ENCODE results near the gene SELENON. TPM values are rescaled to one million over a fixed set of nuclear protein-coding genes. Genes with fewer than 3 reads are reported as not detected.

Gene SELENON
- total and polyA plus RNA-seq, 9 of the 15 experiments (the other 6 are each of a cell fraction or from before 2014, with no cell fraction given) = 0.43 to 26.7 (median 7.0) TPM

DNA sequence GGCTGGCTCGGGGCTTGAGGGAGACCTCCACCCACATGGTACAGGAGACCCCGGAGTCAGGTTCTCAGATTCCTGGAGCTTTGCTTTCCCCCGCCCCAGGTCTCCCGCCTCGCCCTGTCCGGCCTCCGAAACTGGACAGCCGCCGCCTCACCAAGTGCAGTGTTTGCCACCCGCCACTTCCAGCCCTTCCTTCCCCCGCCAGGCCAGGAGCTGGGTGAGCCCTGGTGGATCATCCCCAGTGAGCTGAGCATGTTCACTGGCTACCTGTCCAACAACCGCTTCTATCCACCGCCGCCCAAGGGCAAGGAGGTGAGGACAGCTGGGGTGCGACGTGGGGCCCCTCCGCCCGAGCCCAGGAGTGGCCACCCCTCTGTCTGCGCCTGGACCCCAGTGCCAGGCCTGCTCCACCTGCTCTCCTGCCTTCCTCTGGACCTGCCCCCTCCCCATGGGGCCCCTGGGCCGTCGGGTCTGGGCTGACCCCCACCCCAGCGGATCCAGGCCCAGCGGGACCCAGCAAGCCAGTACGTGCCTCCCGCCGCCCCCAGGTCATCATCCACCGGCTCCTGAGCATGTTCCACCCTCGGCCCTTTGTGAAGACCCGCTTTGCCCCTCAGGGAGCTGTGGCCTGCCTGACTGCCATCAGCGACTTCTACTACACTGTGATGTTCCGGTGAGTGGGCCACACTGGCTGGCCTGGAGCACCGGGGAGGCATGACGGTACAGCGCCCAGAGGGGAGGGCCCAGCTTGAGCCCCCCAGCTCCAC, 8.7 kb downstream of the SELENON start:
- Histone ChIP-seq H3K4me3 (no peak overlapping the region), H3K4me1 (replicated peaks in 1 of 2; ENCODE audit: control insufficient read depth in 2 of 2, insufficient read depth in 2 of 2, low read length in 2 of 2) (peaks cover 2 to 44% of the 10 kb centered on the region in 2 experiments; a peak in 3 of 5 replicates), H4K20me1 (replicated peaks; ENCODE audit: control insufficient read depth, insufficient read depth, low read length) (peaks cover 4% of the 10 kb centered on the region; the same call in 1 of the 2 replicates), H3K36me3 (ENCODE audit: control insufficient read depth, insufficient read depth, low read length) (no peaks in the 10 kb centered on the region), H3K9ac (ENCODE audit: insufficient read depth in 1 of 2, low read depth in 2 of 2, low read length in 2 of 2) (0 out of 4 replicates have a peak overlapping the region, but pooled peaks of 1 of the 2 experiments have one; percentile 20), H3K4me2 (ENCODE audit: insufficient read depth, low read length) (no peak overlapping the region), H3K27ac (ENCODE audit: extremely low read depth, low read depth, low read length) (no peak overlapping the region), H3K9me3 (replicated peaks; ENCODE audit: control insufficient read depth, insufficient read depth, low read depth, low read length) (no peaks in the 10 kb centered on the region), H3K27me3 (ENCODE audit: control insufficient read depth in 2 of 2, insufficient read depth in 2 of 2, low read length in 2 of 2) (no peaks in the 10 kb centered on the region), H2AFZ (ENCODE audit: low read depth, low read length) (no peak overlapping the region), H3K79me2 (ENCODE audit: control insufficient read depth, insufficient read depth, low read length) (no peaks in the 10 kb centered on the region), H3K9me1 (ENCODE audit: control insufficient read depth, insufficient read depth, low read length) (no peaks in the 10 kb centered on the region)
- CTCF ChIA-PET (ENCODE audit: low intra/inter-chr PET ratio) = no interaction called here
- ATAC-seq = no peak
- no peak for DNase-seq (ENCODE audit: extremely low read depth in 1 of 4, low spot score in 3 of 4)
- WGBS (ENCODE audit: insufficient coverage, low coverage, missing lambda C conversion rate) = 83% methylated on average over 28 of the region's 34 CpGs
- POLR2A ChIA-PET = interaction anchor here (0.5 to 2.2 kb wide), 6 partner anchors 10 to 561 kb away, joined by 3 to 12 read pairs (median 3); partner anchors contain the start of genes MTFR1L and RSRP1
- no peak for TF ChIP-seq TARDBP (IDR thresholded peaks at IDR 0.05)
- TF ChIP-seq RFX7 (CRISPR knock-in tag; IDR thresholded peaks at IDR 0.05) = no peak
- TF ChIP-seq POLR2G (IDR thresholded peaks at IDR 0.05; ENCODE audit: low read depth, low read length) = peak; percentile 13; the same call in 1 of the 2 replicates
- in situ Hi-C loops (cut with MboI) = no loop called here
- intact Hi-C loops (cut with micrococcal nuclease) = no loop called here
- no peak for FAIRE-seq
- no TSS peak for BruUV-seq (replicated peaks)

DNA sequence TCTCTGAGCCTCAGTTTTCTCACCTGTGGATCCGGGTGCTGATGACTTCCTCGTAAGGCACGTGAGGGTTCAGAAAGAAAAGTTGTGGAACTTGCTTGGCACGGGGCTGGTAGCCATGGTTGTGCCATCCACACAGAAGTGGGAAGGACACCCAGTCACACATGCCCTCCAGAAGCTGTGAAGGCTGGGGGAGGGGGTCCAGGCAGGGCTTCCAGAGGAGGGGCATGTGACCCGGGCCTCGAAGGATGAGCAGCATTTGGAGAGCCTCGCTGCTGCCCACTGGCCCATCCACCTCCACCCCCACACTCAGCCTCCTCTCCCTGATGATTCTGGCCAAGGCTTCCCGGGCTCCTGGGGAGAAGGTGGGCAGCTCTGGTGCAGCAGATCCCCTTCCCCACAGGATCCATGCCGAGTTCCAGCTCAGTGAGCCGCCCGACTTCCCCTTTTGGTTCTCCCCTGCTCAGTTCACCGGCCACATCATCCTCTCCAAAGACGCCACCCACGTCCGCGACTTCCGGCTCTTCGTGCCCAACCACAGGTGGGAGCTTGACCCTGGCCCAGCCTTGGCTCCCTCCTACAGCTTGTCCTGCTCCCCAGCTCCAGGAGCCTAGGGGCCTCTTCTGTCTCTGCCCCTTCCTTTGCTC, 9.4 kb downstream of the SELENON start:
- Histone ChIP-seq H3K4me3 (no peak overlapping the region), H3K9me3 (replicated peaks; ENCODE audit: control insufficient read depth, insufficient read depth, low read depth, low read length) (no peaks in the 10 kb centered on the region), H3K9me1 (ENCODE audit: control insufficient read depth, insufficient read depth, low read length) (no peaks in the 10 kb centered on the region), H3K36me3 (ENCODE audit: control insufficient read depth, insufficient read depth, low read length) (no peaks in the 10 kb centered on the region), H3K4me2 (ENCODE audit: insufficient read depth, low read length) (no peak overlapping the region), H3K27ac (ENCODE audit: extremely low read depth, low read depth, low read length) (no peak overlapping the region), H3K9ac (ENCODE audit: insufficient read depth in 1 of 2, low read depth in 2 of 2, low read length in 2 of 2) (peak overlapping the region in 1 of 2 experiments; percentile 14; a peak in 1 of 4 replicates), H2AFZ (ENCODE audit: low read depth, low read length) (no peak overlapping the region), H3K27me3 (ENCODE audit: control insufficient read depth in 2 of 2, insufficient read depth in 2 of 2, low read length in 2 of 2) (no peaks in the 10 kb centered on the region), H3K4me1 (replicated peaks in 1 of 2; ENCODE audit: control insufficient read depth in 2 of 2, insufficient read depth in 2 of 2, low read length in 2 of 2) (peaks cover 2 to 48% of the 10 kb centered on the region in 2 experiments; a peak in 3 of 5 replicates), H4K20me1 (replicated peaks; ENCODE audit: control insufficient read depth, insufficient read depth, low read length) (peaks cover 4% of the 10 kb centered on the region; the same call in 1 of the 2 replicates), H3K79me2 (ENCODE audit: control insufficient read depth, insufficient read depth, low read length) (no peaks in the 10 kb centered on the region)
- BruUV-seq (replicated peaks) = no TSS peak
- ATAC-seq = no peak
- intact Hi-C loops (cut with micrococcal nuclease) (no loop called here), in situ Hi-C loops (cut with MboI) (no loop called here)
- DNase-seq (ENCODE audit: extremely low read depth in 1 of 4, low spot score in 3 of 4) = no peak
- 67% methylated on average over 18 of the region's 18 CpGs for WGBS (ENCODE audit: insufficient coverage, low coverage, missing lambda C conversion rate)
- ChIA-PET POLR2A (interaction anchor here (0.6 to 2.2 kb wide), 6 partner anchors 10 to 1609 kb away, joined by 3 to 12 read pairs (median 3); partner anchors contain the start of gene MTFR1L), CTCF (ENCODE audit: low intra/inter-chr PET ratio) (no interaction called here)
- no peak for FAIRE-seq
- 0 out of 2 replicates have a peak, but pooled peaks have one; percentile 9 for TF ChIP-seq ZNF121 (CRISPR knock-in tag; conservative IDR thresholded peaks at IDR 0.05)
- TF ChIP-seq ATF1 (CRISPR knock-in tag; IDR thresholded peaks at IDR 0.05) = no peak
- TF ChIP-seq ATF1 (tag; IDR thresholded peaks at IDR 0.05) = no peak
- TF ChIP-seq ZNF431 (CRISPR knock-in tag; IDR thresholded peaks at IDR 0.05) = no peak
- TF ChIP-seq, protein P1, sequence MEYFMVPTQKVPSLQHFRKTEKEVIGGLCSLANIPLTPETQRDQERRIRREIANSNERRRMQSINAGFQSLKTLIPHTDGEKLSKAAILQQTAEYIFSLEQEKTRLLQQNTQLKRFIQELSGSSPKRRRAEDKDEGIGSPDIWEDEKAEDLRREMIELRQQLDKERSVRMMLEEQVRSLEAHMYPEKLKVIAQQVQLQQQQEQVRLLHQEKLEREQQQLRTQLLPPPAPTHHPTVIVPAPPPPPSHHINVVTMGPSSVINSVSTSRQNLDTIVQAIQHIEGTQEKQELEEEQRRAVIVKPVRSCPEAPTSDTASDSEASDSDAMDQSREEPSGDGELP (CRISPR knock-in tag; IDR thresholded peaks at IDR 0.05; ENCODE audit: borderline replicate concordance) = peak; percentile 20; the same call in 1 of the 2 replicates
- peak; percentile 48; the same call in 1 of the 2 replicates for TF ChIP-seq GABPB1 (CRISPR knock-in tag; IDR thresholded peaks at IDR 0.05)
- TF ChIP-seq, protein P2, sequence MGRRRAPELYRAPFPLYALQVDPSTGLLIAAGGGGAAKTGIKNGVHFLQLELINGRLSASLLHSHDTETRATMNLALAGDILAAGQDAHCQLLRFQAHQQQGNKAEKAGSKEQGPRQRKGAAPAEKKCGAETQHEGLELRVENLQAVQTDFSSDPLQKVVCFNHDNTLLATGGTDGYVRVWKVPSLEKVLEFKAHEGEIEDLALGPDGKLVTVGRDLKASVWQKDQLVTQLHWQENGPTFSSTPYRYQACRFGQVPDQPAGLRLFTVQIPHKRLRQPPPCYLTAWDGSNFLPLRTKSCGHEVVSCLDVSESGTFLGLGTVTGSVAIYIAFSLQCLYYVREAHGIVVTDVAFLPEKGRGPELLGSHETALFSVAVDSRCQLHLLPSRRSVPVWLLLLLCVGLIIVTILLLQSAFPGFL (CRISPR knock-in tag; IDR thresholded peaks at IDR 0.05) = no peak
- TF ChIP-seq, protein P3, sequence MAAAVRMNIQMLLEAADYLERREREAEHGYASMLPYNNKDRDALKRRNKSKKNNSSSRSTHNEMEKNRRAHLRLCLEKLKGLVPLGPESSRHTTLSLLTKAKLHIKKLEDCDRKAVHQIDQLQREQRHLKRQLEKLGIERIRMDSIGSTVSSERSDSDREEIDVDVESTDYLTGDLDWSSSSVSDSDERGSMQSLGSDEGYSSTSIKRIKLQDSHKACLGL (CRISPR knock-in tag; IDR thresholded peaks at IDR 0.05; ENCODE audit: borderline replicate concordance, poor library complexity, severe bottlenecking) = no peak
- TF ChIP-seq PHTF2 (CRISPR knock-in tag; IDR thresholded peaks at IDR 0.05) = no peak

All from K562 (cell line).